Mesenchymal stem cell (in vitro differentiated cells and primary cell): ENCODE data around the gene OR52B2.

ENCODE experiments used
- DNase-seq: peaks from one replicate; pipeline ENCODE4 v3.0.0-alpha.2; 2013
- H2AFZ ChIP-seq: one replicate; pipeline ENCODE4 v1.6.1; 2013; ENCODE audit warnings: low read depth, mild to moderate bottlenecking, control low read depth, inconsistent platforms, low read length, moderate library complexity
- H2AK5ac ChIP-seq: 2 replicates; pipeline ENCODE4 v1.6.1; 2013; ENCODE audit warnings: low read length, moderate library complexity, mild to moderate bottlenecking, inconsistent platforms; ENCODE audit not compliant: severe bottlenecking
- H2BK120ac ChIP-seq: one replicate; pipeline ENCODE4 v1.6.1; 2013; ENCODE audit warnings: low read depth, mild to moderate bottlenecking, inconsistent platforms, low read length, moderate library complexity
- H2BK12ac ChIP-seq, 2 experiments: one replicate each; pipeline ENCODE4 v1.6.1; 2013; ENCODE audit warnings: inconsistent platforms in 2 of 2, low read length in 2 of 2, mild to moderate bottlenecking in 2 of 2, moderate library complexity in 2 of 2, control low read depth in 1 of 2
- H2BK15ac ChIP-seq: one replicate; pipeline ENCODE4 v1.6.1; 2013; ENCODE audit warnings: mild to moderate bottlenecking, low read depth, inconsistent platforms; ENCODE audit not compliant: poor library complexity, severe bottlenecking
- H2BK5ac ChIP-seq: 2 replicates; pipeline ENCODE4 v1.6.1; 2013; ENCODE audit warnings: low read depth, mild to moderate bottlenecking, low read length, control low read depth, inconsistent platforms; ENCODE audit not compliant: poor library complexity, severe bottlenecking
- H3K14ac ChIP-seq, 2 experiments: one replicate each; pipeline ENCODE4 v1.6.1; 2013; ENCODE audit warnings: inconsistent platforms in 2 of 2, low read length in 2 of 2, control low read depth in 1 of 2, mild to moderate bottlenecking in 1 of 2, moderate library complexity in 1 of 2
- H3K18ac ChIP-seq, 2 experiments: one replicate each; pipeline ENCODE4 v1.6.1; 2013; ENCODE audit warnings: inconsistent platforms in 2 of 2, low read length in 2 of 2, control low read depth in 1 of 2, low read depth in 1 of 2, mild to moderate bottlenecking in 1 of 2
- H3K23ac ChIP-seq, 2 experiments: one replicate each; pipeline ENCODE4 v1.6.1; 2013; ENCODE audit warnings: inconsistent platforms in 2 of 2, low read length in 2 of 2, mild to moderate bottlenecking in 2 of 2, moderate library complexity in 2 of 2, control low read depth in 1 of 2
- H3K27ac ChIP-seq: 2 replicates; pipeline ENCODE4 v1.5.1; 2013; ENCODE audit warnings: mild to moderate bottlenecking, moderate library complexity, low read length, control low read depth, inconsistent platforms; ENCODE audit not compliant: poor library complexity, severe bottlenecking
- H3K27me3 ChIP-seq, 2 experiments: 2 replicates each; pipeline versions ENCODE4 v1.6.1 to v1.7.0; 2013; ENCODE audit warnings: low read length in 2 of 2, mild to moderate bottlenecking in 2 of 2, moderate library complexity in 2 of 2, control low read depth in 1 of 2, inconsistent platforms in 1 of 2; ENCODE audit not compliant: control insufficient read depth in 1 of 2, insufficient read depth in 1 of 2
- H3K36me3 ChIP-seq, 2 experiments: 2 replicates each; pipeline versions ENCODE4 v1.6.1 to v1.7.0; 2013; ENCODE audit warnings: low read length in 2 of 2, control low read depth in 1 of 2, inconsistent platforms in 1 of 2, low read depth in 1 of 2, mild to moderate bottlenecking in 1 of 2; ENCODE audit not compliant: insufficient read depth in 2 of 2, control insufficient read depth in 1 of 2
- H3K4ac ChIP-seq, 2 experiments: one replicate each; pipeline ENCODE4 v1.6.1; 2013; ENCODE audit warnings: inconsistent platforms in 2 of 2, low read length in 2 of 2, mild to moderate bottlenecking in 2 of 2, moderate library complexity in 2 of 2, control low read depth in 1 of 2, low read depth in 1 of 2
- H3K4me1 ChIP-seq: 2 replicates; pipeline ENCODE4 v1.6.1; 2013; ENCODE audit warnings: low read depth, low read length, control low read depth; ENCODE audit not compliant: control insufficient read depth, insufficient read depth
- H3K4me2 ChIP-seq: 2 replicates; pipeline ENCODE4 v1.6.1; 2013; ENCODE audit warnings: low read length, mild to moderate bottlenecking, inconsistent platforms; ENCODE audit not compliant: poor library complexity, severe bottlenecking
- H3K4me3 ChIP-seq, 2 experiments: 2 replicates each; pipeline versions ENCODE4 v1.5.1 to v1.7.0; 2013; ENCODE audit warnings: low read length in 2 of 2, mild to moderate bottlenecking in 2 of 2, control low read depth in 1 of 2, low read depth in 1 of 2; ENCODE audit not compliant: insufficient read depth in 1 of 2
- H3K79me1 ChIP-seq: replicated peaks from 2 replicates; pipeline ENCODE4 v1.6.1; 2013; ENCODE audit warnings: mild to moderate bottlenecking, control low read depth, low read length, inconsistent platforms; ENCODE audit not compliant: poor library complexity, severe bottlenecking
- H3K9ac ChIP-seq: 2 replicates; pipeline ENCODE4 v1.7.0; 2013; ENCODE audit warnings: mild to moderate bottlenecking, low read length, moderate library complexity
- H3K9me3 ChIP-seq: 2 replicates; pipeline ENCODE4 v1.7.0; 2013; ENCODE audit warnings: mild to moderate bottlenecking, low read length; ENCODE audit not compliant: control insufficient read depth
- H4K8ac ChIP-seq: one replicate; pipeline ENCODE4 v1.6.1; 2013; ENCODE audit warnings: inconsistent platforms, mild to moderate bottlenecking, low read length, moderate library complexity
- H4K91ac ChIP-seq: one replicate; pipeline ENCODE4 v1.6.1; 2013; ENCODE audit warnings: mild to moderate bottlenecking, low read length, inconsistent platforms
- WGBS: methylation state at CpG from one replicate; pipeline ENCODE4 v1.1.7; 2013; ENCODE audit warnings: mixed read lengths; 5-methylcytosine and 5-hydroxymethylcytosine counted together

The OR52B2 gene

GRCh38 chr11:6201481-6201880 is 31.4 kb upstream of the OR52B2 start:
- no peak overlapping the region for H2BK5ac ChIP-seq
- no peak overlapping the region for H3K9ac ChIP-seq
- H3K4ac ChIP-seq = no peak overlapping the region
- no peak overlapping the region for H3K23ac ChIP-seq
- no peaks in the 10 kb centered on the region for H3K27me3 ChIP-seq
- WGBS = 91% methylated on average over 2 of the region's 2 CpGs
- no peak overlapping the region for H3K4me3 ChIP-seq
- peak; percentile 50 for DNase-seq
- no peak overlapping the region for H2AK5ac ChIP-seq
- H3K27ac ChIP-seq = no peak overlapping the region
- H2AFZ ChIP-seq = no peak overlapping the region
- no peaks in the 10 kb centered on the region for H3K9me3 ChIP-seq
- peaks cover 2% of the 10 kb centered on the region for H3K4me1 ChIP-seq
- H3K4me2 ChIP-seq = no peak overlapping the region
- H4K8ac ChIP-seq = no peak overlapping the region
- no peak overlapping the region for H3K18ac ChIP-seq
- H2BK12ac ChIP-seq = no peak overlapping the region
- peaks cover 9 to 29% of the 10 kb centered on the region in 2 experiments for H3K36me3 ChIP-seq
- no peak overlapping the region for H2BK120ac ChIP-seq
- H2BK15ac ChIP-seq = no peak overlapping the region
- H3K79me1 ChIP-seq = peaks cover 2% of the 10 kb centered on the region
- no peak overlapping the region for H3K14ac ChIP-seq
- H4K91ac ChIP-seq = no peak overlapping the region

GRCh38 chr11:6200975-6201374 is 30.8 kb upstream of the OR52B2 start:
- Histone ChIP-seq H3K4me1 (peaks cover 2% of the 10 kb centered on the region), H3K4ac (no peak overlapping the region), H2BK120ac (no peak overlapping the region), H3K27ac (no peak overlapping the region), H3K9ac (no peak overlapping the region), H3K4me2 (no peak overlapping the region), H2AFZ (no peak overlapping the region), H3K79me1 (peaks cover 2% of the 10 kb centered on the region), H3K23ac (no peak overlapping the region), H4K8ac (no peak overlapping the region), H3K18ac (no peak overlapping the region), H3K4me3 (no peak overlapping the region), H2BK12ac (no peak overlapping the region), H3K9me3 (no peaks in the 10 kb centered on the region), H3K36me3 (peaks cover 9 to 24% of the 10 kb centered on the region in 2 experiments), H2BK15ac (no peak overlapping the region), H4K91ac (no peak overlapping the region), H3K14ac (no peak overlapping the region), H3K27me3 (no peaks in the 10 kb centered on the region), H2AK5ac (no peak overlapping the region), H2BK5ac (no peak overlapping the region)
- DNase-seq = no peak
- WGBS = 87% methylated on average over 4 of the region's 4 CpGs

- Histone ChIP-seq H3K4ac (no peak within 1 kb of the TSS), H3K4me2 (no peak within 1 kb of the TSS), H3K9me3 (no peaks in the 10 kb centered on the region), H2BK120ac (no peak within 1 kb of the TSS), H3K4me1 (no peaks in the 10 kb centered on the region), H4K8ac (no peak within 1 kb of the TSS), H3K14ac (no peak within 1 kb of the TSS), H2BK15ac (no peak within 1 kb of the TSS), H2AFZ (no peak within 1 kb of the TSS), H3K23ac (no peak within 1 kb of the TSS), H3K36me3 (peaks cover 6 to 8% of the 10 kb centered on the region in 2 experiments), H3K79me1 (no peaks in the 10 kb centered on the region), H2BK5ac (no peak within 1 kb of the TSS), H4K91ac (no peak within 1 kb of the TSS), H3K4me3 (no peak within 1 kb of the TSS), H2BK12ac (no peak within 1 kb of the TSS), H3K18ac (no peak within 1 kb of the TSS), H3K27me3 (no peaks in the 10 kb centered on the region), H3K9ac (no peak within 1 kb of the TSS), H3K27ac (no peak within 1 kb of the TSS), H2AK5ac (no peak within 1 kb of the TSS)
- WGBS = 94% methylated on average over 5 of the region's 5 CpGs
- no peak for DNase-seq
Observed at GRCh38 chr11:6199174-6199810, 29.2 kb upstream of the OR52B2 start, which contains the start of gene OR52W1. Gene OR52W1 (plus strand): TSS chr11:6199224. CDS start chr11:6199224, 0 bp downstream.

GRCh38 chr11:6197466-6198200 is 27.5 kb upstream of the OR52B2 start:
- H3K23ac ChIP-seq = no peak overlapping the region
- H3K14ac ChIP-seq = no peak overlapping the region
- H3K27me3 ChIP-seq = no peaks in the 10 kb centered on the region
- H3K4me2 ChIP-seq = no peak overlapping the region
- no peak overlapping the region for H4K91ac ChIP-seq
- H3K18ac ChIP-seq = no peak overlapping the region
- no peak overlapping the region for H2BK5ac ChIP-seq
- no peak overlapping the region for H4K8ac ChIP-seq
- H2BK120ac ChIP-seq = no peak overlapping the region
- H2AFZ ChIP-seq = no peak overlapping the region
- H3K27ac ChIP-seq = no peak overlapping the region
- no peak overlapping the region for H3K9ac ChIP-seq
- H3K4me3 ChIP-seq = no peak overlapping the region
- H3K4me1 ChIP-seq = no peaks in the 10 kb centered on the region
- no peak overlapping the region for H2AK5ac ChIP-seq
- H3K36me3 ChIP-seq = peaks cover 2 to 4% of the 10 kb centered on the region in 2 experiments
- H3K79me1 ChIP-seq = no peaks in the 10 kb centered on the region
- no peaks in the 10 kb centered on the region for H3K9me3 ChIP-seq
- no peak for DNase-seq
- no peak overlapping the region for H3K4ac ChIP-seq
- H2BK15ac ChIP-seq = no peak overlapping the region
- 75% methylated on average over 4 of the region's 4 CpGs for WGBS
- no peak overlapping the region for H2BK12ac ChIP-seq
